NCI-H446 treated with DMSO at 0.1 percent for 48 hours (cell line): ENCODE measurements around the gene RPL27.

Experiments
- DNase-seq: peaks from one replicate; lab custom pipeline; 2025; lab: John Stamatoyannopoulos, UW

RPL27 gene

DNA sequence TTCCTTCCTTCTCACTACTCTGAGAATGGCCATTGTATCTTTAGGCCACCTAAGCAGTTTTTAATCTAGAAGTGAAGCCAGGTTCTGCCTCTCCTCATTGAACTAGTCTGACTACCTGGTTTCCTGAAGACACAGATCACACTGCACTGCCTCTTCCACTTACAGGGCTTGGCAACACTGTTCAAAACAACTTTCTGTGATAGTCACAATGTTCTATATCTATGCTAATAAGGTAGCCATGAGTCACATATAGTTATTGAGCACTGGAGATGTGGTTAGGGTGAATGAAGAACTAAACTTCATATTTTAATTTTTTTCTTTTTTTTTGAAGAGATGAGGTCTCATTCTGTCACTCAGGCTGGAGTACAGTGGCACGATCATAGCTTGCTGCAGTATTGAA, 53.8 kb downstream of the RPL27 start:
- no peak for DNase-seq
